MCF 10A (cell line): Measurements from ENCODE around the gene JAG2. TPM values are rescaled to one million over a fixed set of nuclear protein-coding genes. Genes with fewer than 3 reads are reported as not detected.

Source experiments
- BruUV-seq: library from RNA; stranded (reverse); fragments of 400-500 nt; replicated peaks from 2 replicates; lab custom pipeline; 2021; lab: Mats Ljungman, UMichigan
- CTCF ChIA-PET: fragments of 300-600 bp; sonication (Branson Sonifier 250); formaldehyde crosslinking; extraction: SDS; loops from one replicate; lab custom pipeline; 2021; ENCODE audit warnings: antibody characterized with exemption, inconsistent platforms; lab: Yijun Ruan, JAX
- POLR2A ChIA-PET: fragments of 300-600, 350-650 bp; sonication (Branson Sonifier 250); formaldehyde crosslinking; extraction: SDS; loops from one replicate; lab custom pipeline; 2020; ENCODE audit warnings: antibody characterized with exemption, inconsistent platforms; lab: Yijun Ruan, JAX
- DNase-seq: peaks from one replicate; pipeline ENCODE4 v3.0.0-alpha.2; 2018; ENCODE audit not compliant: unreplicated experiment
- H3K27ac Mint-ChIP-seq: one replicate; pipeline ENCODE4 v1.8.0; 2022; ENCODE audit warnings: mild to moderate bottlenecking, low read depth, mixed read lengths; ENCODE audit not compliant: unreplicated experiment
- H3K27me3 Mint-ChIP-seq: one replicate; pipeline ENCODE4 v1.8.0; 2022; ENCODE audit warnings: mixed read lengths; ENCODE audit not compliant: insufficient read depth, unreplicated experiment
- H3K36me3 Mint-ChIP-seq: one replicate; pipeline ENCODE4 v1.8.0; 2022; ENCODE audit warnings: mild to moderate bottlenecking, moderate library complexity, mixed read lengths; ENCODE audit not compliant: insufficient read depth, unreplicated experiment
- H3K4me1 Mint-ChIP-seq: one replicate; pipeline ENCODE4 v1.8.0; 2022; ENCODE audit warnings: mixed read lengths; ENCODE audit not compliant: insufficient read depth, unreplicated experiment
- H3K4me3 Mint-ChIP-seq: one replicate; pipeline ENCODE4 v1.8.0; 2022; ENCODE audit warnings: mild to moderate bottlenecking, moderate library complexity, mixed read lengths; ENCODE audit not compliant: unreplicated experiment
- H3K9me3 Mint-ChIP-seq: one replicate; pipeline ENCODE4 v1.8.0; 2022; ENCODE audit warnings: mixed read lengths; ENCODE audit not compliant: unreplicated experiment
- intact Hi-C: fragments of 100-400 bp; cut with micrococcal nuclease; formaldehyde crosslinking; loops from 2 replicates; pipeline ENCODE4 v1.14.1; 2022
- total RNA-seq: library from RNA; stranded (reverse); gene quantifications from 2 replicates; pipeline ENCODE4 v1.2.3, GENCODE V29; 2022
- TF ChIP-seq, protein P1 (sequence below): fragments of 200-600 bp; IDR thresholded peaks from one replicate; pipeline ENCODE4 v1.8.0; 2022; ENCODE audit warnings: antibody characterized with exemption, mild to moderate bottlenecking; ENCODE audit not compliant: unreplicated experiment

Gene JAG2
- total RNA-seq, 1 experiment from 2014 or later: 33.5 TPM

GRCh38 chr14:105156414-105157375 lies 11.9 kb downstream of the JAG2 start:
- TF ChIP-seq, protein P1, sequence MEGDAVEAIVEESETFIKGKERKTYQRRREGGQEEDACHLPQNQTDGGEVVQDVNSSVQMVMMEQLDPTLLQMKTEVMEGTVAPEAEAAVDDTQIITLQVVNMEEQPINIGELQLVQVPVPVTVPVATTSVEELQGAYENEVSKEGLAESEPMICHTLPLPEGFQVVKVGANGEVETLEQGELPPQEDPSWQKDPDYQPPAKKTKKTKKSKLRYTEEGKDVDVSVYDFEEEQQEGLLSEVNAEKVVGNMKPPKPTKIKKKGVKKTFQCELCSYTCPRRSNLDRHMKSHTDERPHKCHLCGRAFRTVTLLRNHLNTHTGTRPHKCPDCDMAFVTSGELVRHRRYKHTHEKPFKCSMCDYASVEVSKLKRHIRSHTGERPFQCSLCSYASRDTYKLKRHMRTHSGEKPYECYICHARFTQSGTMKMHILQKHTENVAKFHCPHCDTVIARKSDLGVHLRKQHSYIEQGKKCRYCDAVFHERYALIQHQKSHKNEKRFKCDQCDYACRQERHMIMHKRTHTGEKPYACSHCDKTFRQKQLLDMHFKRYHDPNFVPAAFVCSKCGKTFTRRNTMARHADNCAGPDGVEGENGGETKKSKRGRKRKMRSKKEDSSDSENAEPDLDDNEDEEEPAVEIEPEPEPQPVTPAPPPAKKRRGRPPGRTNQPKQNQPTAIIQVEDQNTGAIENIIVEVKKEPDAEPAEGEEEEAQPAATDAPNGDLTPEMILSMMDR: no peak
- Mint-ChIP-seq H3K4me3 (no peak overlapping the region), H3K27me3 (no peaks in the 10 kb centered on the region), H3K36me3 (no peaks in the 10 kb centered on the region), H3K9me3 (no peaks in the 10 kb centered on the region), H3K4me1 (no peaks in the 10 kb centered on the region), H3K27ac (no peak overlapping the region)
- POLR2A ChIA-PET: interaction anchor here (0.5 to 0.6 kb wide), 2 partner anchors 29 to 66 kb away, joined by 4 read pairs; no protein-coding TSS in a partner anchor
- CTCF ChIA-PET: no interaction called here
- intact Hi-C loops: no loop called here
- no TSS peak for BruUV-seq
- no peak for DNase-seq

DNA sequence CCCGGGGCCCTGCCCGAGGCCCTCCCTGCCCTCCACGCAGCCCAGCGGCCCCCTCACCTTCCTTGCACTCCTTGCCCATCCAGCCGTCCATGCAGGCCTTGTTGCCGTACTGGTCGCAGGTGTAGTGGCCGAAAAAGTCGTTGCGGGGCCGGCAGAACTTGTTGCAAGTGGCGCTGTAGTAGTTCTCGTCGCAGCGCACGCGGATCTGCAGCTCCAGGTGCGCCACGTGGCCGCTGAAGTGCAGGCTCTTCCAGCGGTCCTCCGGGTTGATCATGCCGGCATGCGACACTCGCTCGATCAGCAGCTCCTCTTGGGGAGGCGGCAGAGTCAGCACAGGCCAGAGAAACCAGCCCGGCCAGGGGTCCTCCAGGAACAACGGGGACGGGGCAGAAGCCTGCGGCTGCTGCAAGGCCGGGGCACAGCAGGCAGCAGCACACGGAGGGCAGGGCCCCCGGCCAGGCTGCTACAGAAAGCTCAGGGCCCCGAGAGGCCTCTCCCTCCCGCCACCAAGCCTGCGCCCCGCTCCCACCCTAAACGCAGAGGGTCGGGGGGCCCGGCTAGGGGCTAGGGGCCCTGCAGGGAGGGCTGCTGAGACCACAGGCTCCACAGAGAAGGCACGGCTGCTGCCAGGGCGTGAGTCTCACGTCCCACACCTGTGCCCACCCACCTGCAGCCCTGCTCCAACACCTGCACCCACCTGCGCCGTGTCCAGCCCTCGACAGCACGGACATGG lies 12.7 kb downstream of the JAG2 start:
- Mint-ChIP-seq H3K4me3 (no peak overlapping the region), H3K9me3 (no peaks in the 10 kb centered on the region), H3K27ac (no peak overlapping the region), H3K36me3 (no peaks in the 10 kb centered on the region), H3K4me1 (no peaks in the 10 kb centered on the region), H3K27me3 (no peaks in the 10 kb centered on the region)
- intact Hi-C loops: no loop called here
- POLR2A ChIA-PET: interaction anchor here (0.7 kb wide), 1 partner anchor 279 kb away, joined by 3 read pairs; no protein-coding TSS in a partner anchor
- CTCF ChIA-PET: no interaction called here
- TF ChIP-seq, protein P1: no peak
- DNase-seq: no peak
- no TSS peak for BruUV-seq

- TF ChIP-seq, protein P1: no peak
- no TSS peak for BruUV-seq
Measured at GRCh38 chr14:105155071-105155651, 13.4 kb downstream of the JAG2 start.

More at GRCh38 chr14:105155071-105155651, 13.4 kb downstream of the JAG2 start:
- H3K4me1 Mint-ChIP-seq: no peaks in the 10 kb centered on the region
- H3K27ac Mint-ChIP-seq: no peak overlapping the region
- DNase-seq: no peak
- H3K36me3 Mint-ChIP-seq: no peaks in the 10 kb centered on the region
- ChIA-PET CTCF (interaction anchor here (0.6 kb wide), 1 partner anchor 137 kb away, joined by 3 read pairs; no protein-coding TSS in a partner anchor), POLR2A (interaction anchor here (0.7 kb wide), 1 partner anchor 279 kb away, joined by 3 read pairs; no protein-coding TSS in a partner anchor)
- no peaks in the 10 kb centered on the region for H3K27me3 Mint-ChIP-seq
- no peak overlapping the region for H3K4me3 Mint-ChIP-seq
- intact Hi-C loops: no loop called here
- H3K9me3 Mint-ChIP-seq: no peaks in the 10 kb centered on the region
